Parathyroid adenoma (tissue), 2 donors: ENCODE results near the gene CSNK2A1.
A peak's percentile ranks its signal among the peaks of the same experiment; 100 is the strongest.

Experiments used
- H2AFZ ChIP-seq: fragments of 300-600 bp; sonication (generic); one replicate; pipeline ENCODE4 v1.7.0; 2017; ENCODE audit warnings: antibody characterized with exemption, mild to moderate bottlenecking
- H3K27ac ChIP-seq: fragments of 300-600 bp; sonication (generic); one replicate; pipeline ENCODE4 v1.7.0; 2017
- H3K27me3 ChIP-seq: fragments of 300-600 bp; sonication (generic); one replicate; pipeline ENCODE4 v1.7.0; 2017; ENCODE audit warnings: low read length; ENCODE audit not compliant: control insufficient read depth, insufficient read depth
- H3K36me3 ChIP-seq: fragments of 300-600 bp; sonication (generic); one replicate; pipeline ENCODE4 v1.7.0; 2017; ENCODE audit warnings: low read length; ENCODE audit not compliant: control insufficient read depth, insufficient read depth
- H3K4me1 ChIP-seq: fragments of 300-600 bp; sonication (generic); one replicate; pipeline ENCODE4 v1.7.0; 2017; ENCODE audit warnings: control low read depth
- H3K4me2 ChIP-seq: fragments of 300-600 bp; sonication (generic); one replicate; pipeline ENCODE4 v1.7.0; 2017; ENCODE audit warnings: low read length
- H3K4me3 ChIP-seq: fragments of 300-600 bp; sonication (generic); one replicate; pipeline ENCODE4 v1.7.0; 2017; ENCODE audit warnings: low read depth, low read length
- H3K79me2 ChIP-seq: fragments of 300-600 bp; sonication (generic); one replicate; pipeline ENCODE4 v1.7.0; 2017; ENCODE audit warnings: control low read depth
- H3K9ac ChIP-seq: fragments of 300-600 bp; sonication (generic); one replicate; pipeline ENCODE4 v1.7.0; 2017; ENCODE audit warnings: mild to moderate bottlenecking
- H3K9me3 ChIP-seq: fragments of 300-600 bp; sonication (generic); one replicate; pipeline ENCODE4 v1.7.0; 2017; ENCODE audit warnings: low read length; ENCODE audit not compliant: control insufficient read depth
- CTCF ChIP-seq: fragments of 300-600 bp; sonication (generic); IDR thresholded peaks from one replicate; pipeline ENCODE4 v1.7.0; 2017; ENCODE audit warnings: antibody characterized with exemption, mild to moderate bottlenecking
- donor health status: primary hyperparathyroidism.

The CSNK2A1 gene

GRCh38 chr20:573414-574296 lies 30.1 kb upstream of the CSNK2A1 start:
- no peak overlapping the region for H3K4me3 ChIP-seq
- H3K9ac ChIP-seq: no peak overlapping the region

DNA sequence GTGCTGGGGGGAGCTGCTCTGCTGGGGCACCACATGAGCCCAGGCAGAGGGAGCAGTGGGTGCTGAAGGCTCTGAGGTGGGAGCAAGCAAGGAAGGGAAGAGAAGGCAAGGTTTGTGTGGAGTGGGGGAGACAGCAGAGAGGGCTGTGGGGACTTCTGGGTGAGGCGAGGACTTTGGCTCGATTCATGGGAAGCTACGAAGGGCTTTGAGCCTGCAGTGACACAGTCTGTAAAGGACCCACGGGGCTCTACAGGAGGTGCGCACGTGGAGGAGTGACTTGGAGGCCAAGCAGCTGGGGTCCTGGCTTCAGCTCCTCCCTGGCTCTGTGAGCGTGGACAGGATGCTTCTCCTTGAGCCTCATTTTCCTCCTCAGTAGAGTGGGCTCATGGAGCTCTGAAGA lies 29.1 kb upstream of the CSNK2A1 start:
- Histone ChIP-seq H3K27ac (no peak overlapping the region), H3K4me2 (no peak overlapping the region), H3K4me1 (peaks cover 3% of the 10 kb centered on the region), H3K4me3 (no peak overlapping the region), H3K27me3 (no peaks in the 10 kb centered on the region), H3K9me3 (no peaks in the 10 kb centered on the region), H3K9ac (no peak overlapping the region), H2AFZ (no peak overlapping the region), H3K36me3 (no peaks in the 10 kb centered on the region), H3K79me2 (no peaks in the 10 kb centered on the region)
- no peak for TF ChIP-seq CTCF

More at GRCh38 chr20:573414-574296, 30.1 kb upstream of the CSNK2A1 start:
- Histone ChIP-seq H3K27me3 (no peaks in the 10 kb centered on the region), H2AFZ (no peak overlapping the region), H3K4me1 (peaks cover 3% of the 10 kb centered on the region), H3K79me2 (no peaks in the 10 kb centered on the region), H3K9me3 (no peaks in the 10 kb centered on the region), H3K27ac (no peak overlapping the region), H3K4me2 (no peak overlapping the region), H3K36me3 (no peaks in the 10 kb centered on the region)
- TF ChIP-seq CTCF: no peak

DNA sequence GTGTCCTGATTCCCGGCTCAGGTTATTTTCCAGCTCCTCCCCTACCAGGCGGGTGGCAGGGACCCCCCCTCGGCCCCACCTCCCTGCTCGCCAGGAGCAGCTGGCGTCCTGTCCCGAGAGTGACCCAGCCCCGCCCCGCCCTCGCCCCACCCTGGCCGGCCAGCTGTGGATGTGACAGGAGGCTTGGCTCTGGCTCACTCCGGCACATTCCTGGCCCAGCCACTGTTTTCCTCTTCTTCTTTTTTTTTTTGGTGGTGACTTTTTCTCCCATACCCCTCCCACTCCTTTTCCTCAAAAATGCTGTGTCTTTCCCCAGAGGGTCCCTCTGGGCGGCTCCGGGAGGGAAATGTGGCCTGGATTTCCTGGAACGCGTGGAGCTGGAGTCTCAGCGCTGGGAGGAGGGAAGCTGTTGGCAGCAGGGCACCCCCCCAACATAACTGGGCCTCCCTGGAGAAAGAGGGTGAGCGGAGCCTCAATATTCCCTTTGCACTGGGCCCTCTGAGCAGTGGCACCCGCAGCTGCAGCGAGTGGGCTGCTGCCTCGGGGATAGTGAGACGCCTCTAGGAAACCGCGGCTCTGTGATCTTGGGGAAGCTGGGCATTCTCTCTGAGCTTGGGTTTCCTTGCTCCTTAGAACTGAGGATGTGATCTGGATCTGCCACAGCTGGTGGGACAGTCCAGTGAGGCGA lies 28.3 kb upstream of the CSNK2A1 start:
- Histone ChIP-seq H3K4me2 (no peak overlapping the region), H3K4me3 (no peak overlapping the region), H3K27ac (no peak overlapping the region), H3K79me2 (no peaks in the 10 kb centered on the region), H3K9ac (no peak overlapping the region), H2AFZ (peak overlapping the region; percentile 46), H3K4me1 (peaks cover 3% of the 10 kb centered on the region), H3K36me3 (no peaks in the 10 kb centered on the region), H3K27me3 (no peaks in the 10 kb centered on the region), H3K9me3 (no peaks in the 10 kb centered on the region)
- TF ChIP-seq CTCF: no peak

- no peak overlapping the region for H3K27ac ChIP-seq
Observed at GRCh38 chr20:568673-569415, 25.3 kb upstream of the CSNK2A1 start.

More at GRCh38 chr20:568673-569415, 25.3 kb upstream of the CSNK2A1 start:
- Histone ChIP-seq H3K79me2 (no peaks in the 10 kb centered on the region), H3K4me1 (peaks cover 3% of the 10 kb centered on the region), H3K9ac (no peak overlapping the region), H3K36me3 (no peaks in the 10 kb centered on the region), H3K4me2 (no peak overlapping the region), H3K9me3 (no peaks in the 10 kb centered on the region), H2AFZ (peak overlapping the region; percentile 10), H3K4me3 (no peak overlapping the region), H3K27me3 (no peaks in the 10 kb centered on the region)
- TF ChIP-seq CTCF: no peak
